GM12875 (cell line): Measurements from ENCODE around the gene TSHZ2.

ENCODE experiments used
- H3K4me3 ChIP-seq: one replicate; pipeline ENCODE4 v1.5.1; 2011; ENCODE audit warnings: low read depth, low read length, control low read depth
- TF ChIP-seq, protein P1 (sequence below): IDR thresholded peaks from 2 replicates; pipeline ENCODE4 v1.5.1; 2011; ENCODE audit warnings: low read depth, mild to moderate bottlenecking, control low read depth, inconsistent platforms, low read length, moderate library complexity, borderline replicate concordance; ENCODE audit not compliant: insufficient read depth

TSHZ2 gene

DNA sequence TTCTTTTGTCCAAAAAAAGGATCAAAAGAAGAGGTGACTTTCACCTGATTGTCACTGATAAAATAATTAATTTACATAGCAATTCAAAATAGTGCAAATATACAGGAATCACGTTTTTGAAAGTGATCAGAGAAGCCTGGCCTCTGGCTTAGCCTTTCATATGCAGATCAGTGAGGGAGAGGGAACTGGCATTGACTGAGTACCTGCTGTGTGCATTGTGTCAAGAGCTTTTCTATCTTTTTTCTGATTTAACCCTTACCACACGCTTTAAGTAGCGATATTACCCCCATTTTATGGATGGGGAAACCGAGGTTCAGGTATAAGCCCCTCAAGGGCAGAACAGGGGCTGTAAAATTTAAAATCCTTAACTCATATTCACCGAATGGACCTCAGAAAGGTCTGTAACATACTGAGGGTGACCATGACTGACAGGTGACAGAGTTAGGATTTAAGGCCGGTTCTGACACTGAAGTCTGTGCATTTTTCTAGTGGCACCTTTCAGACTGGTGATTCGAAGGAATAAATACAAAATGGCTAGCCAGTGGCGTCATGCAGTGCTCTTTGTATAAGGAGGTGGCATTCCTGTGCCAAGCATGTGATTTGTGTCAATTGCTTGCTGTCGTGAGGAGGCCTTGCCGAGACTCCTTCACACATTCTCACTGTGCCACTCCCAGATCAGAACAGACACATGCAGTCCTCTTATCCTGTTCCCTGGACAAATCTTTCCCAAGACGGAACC, 310.2 kb downstream of the TSHZ2 start:
- TF ChIP-seq, protein P1, sequence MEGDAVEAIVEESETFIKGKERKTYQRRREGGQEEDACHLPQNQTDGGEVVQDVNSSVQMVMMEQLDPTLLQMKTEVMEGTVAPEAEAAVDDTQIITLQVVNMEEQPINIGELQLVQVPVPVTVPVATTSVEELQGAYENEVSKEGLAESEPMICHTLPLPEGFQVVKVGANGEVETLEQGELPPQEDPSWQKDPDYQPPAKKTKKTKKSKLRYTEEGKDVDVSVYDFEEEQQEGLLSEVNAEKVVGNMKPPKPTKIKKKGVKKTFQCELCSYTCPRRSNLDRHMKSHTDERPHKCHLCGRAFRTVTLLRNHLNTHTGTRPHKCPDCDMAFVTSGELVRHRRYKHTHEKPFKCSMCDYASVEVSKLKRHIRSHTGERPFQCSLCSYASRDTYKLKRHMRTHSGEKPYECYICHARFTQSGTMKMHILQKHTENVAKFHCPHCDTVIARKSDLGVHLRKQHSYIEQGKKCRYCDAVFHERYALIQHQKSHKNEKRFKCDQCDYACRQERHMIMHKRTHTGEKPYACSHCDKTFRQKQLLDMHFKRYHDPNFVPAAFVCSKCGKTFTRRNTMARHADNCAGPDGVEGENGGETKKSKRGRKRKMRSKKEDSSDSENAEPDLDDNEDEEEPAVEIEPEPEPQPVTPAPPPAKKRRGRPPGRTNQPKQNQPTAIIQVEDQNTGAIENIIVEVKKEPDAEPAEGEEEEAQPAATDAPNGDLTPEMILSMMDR: no peak
- no peak overlapping the region for H3K4me3 ChIP-seq

DNA sequence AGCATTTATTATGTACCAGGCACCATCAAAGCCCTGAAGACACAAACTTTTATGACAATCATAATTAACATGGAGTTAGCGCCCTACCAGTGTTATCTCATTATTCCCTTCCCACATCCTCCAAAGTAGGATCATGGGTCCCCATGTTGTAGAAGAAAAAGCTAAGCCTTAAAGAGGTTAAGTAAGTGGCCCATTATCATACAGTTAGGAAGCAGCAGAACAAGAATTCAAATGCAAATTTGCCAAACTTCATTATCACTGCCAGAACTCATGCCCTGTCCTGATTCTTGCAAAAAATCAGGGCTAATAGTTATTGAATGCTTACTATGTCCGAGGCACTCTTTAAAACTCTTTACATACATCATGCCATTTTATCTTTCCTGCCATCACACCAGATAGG, 310.9 kb downstream of the TSHZ2 start:
- TF ChIP-seq, protein P1: no peak
- no peak overlapping the region for H3K4me3 ChIP-seq

DNA sequence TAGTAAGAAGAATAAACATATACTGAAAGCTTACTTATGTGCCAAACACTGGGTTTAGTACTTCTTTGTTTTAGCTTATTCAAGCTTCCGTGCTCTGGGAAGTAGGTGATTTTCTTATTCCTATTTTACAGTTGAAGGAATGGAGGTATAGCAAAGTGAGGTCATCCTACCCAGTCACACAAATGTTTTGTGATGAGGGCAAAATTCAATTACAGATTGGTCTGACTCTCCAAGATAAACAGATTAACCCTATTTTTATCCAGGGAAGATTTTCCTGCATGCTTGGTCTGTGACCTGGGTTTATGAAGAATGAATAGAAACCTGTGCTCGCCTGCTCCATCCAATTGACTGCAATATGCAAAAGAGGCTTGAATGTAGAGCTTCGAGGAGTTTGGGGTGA, 311.4 kb downstream of the TSHZ2 start:
- TF ChIP-seq, protein P1: no peak
- no peak overlapping the region for H3K4me3 ChIP-seq

DNA sequence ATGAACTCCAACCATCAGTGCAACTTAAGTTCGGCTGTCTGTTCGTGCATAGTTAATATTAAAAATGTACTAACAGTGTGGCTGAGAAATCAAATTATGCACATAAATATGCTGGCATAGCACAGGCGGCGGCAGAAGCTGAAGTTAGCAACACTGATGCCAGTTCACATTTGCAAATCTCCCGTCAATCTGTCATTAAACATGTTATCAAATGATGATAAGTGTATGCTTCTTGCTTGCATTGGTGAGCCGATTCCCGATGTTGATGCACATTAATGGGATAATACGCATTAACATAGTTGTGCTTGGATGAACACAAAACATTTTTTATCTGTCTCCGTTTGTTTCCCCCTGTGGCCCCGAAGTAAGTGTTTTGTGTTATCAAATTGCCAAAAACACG, 312.1 kb downstream of the TSHZ2 start:
- TF ChIP-seq, protein P1: no peak
- no peak overlapping the region for H3K4me3 ChIP-seq

DNA sequence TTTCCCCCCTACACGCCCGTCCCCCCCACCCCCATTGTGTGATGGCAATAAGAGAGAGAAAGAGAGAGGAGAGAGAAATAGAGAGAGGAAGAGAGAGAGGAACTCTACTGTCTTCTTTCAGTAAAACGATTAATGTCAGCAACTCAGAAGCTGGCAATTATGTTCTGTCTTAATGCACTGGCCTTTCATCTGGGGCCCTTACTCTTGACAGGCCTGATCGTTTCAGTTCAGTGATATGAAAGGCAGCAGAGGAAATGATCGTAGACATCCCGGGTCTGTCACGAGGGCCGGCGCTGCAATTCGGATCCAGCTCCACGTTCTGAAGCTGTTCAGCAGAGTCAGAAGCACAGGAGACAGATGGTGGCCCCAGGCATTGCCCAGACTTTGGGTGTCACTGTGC, 312.5 kb downstream of the TSHZ2 start:
- TF ChIP-seq, protein P1: no peak
- no peak overlapping the region for H3K4me3 ChIP-seq

DNA sequence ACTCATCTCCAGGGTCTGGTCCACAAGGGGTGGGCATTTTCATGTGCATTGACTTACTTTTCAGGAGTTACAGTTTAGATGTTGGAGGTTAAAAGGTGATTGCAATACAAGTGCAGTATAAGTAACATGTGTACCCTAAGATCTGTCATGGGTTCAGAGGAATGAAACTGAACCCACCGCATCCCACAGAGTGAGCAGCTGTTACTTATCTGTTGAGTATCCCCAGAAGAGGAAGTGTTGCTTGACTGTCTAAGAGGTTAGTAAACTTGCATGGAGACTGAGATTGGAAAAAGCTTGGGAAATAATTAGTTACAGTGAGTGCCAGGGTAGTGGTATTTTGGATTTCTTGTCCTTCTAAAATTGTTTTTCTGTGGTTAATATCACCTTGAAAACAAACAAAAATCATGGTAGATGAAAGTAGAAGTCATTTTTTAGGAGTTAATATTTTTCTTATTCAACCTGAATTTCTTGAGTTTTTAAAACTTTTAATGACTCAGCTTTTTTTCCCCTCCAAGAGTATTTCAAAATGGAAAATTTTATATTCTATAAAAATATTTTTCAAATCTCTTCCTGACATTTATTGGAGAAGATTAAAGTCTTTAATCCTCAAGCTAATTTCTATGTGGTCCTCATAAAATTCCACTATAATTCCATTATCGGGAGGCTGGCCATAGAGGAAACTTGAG, 315.3 kb downstream of the TSHZ2 start:
- no peak overlapping the region for H3K4me3 ChIP-seq
- TF ChIP-seq, protein P1: no peak

DNA sequence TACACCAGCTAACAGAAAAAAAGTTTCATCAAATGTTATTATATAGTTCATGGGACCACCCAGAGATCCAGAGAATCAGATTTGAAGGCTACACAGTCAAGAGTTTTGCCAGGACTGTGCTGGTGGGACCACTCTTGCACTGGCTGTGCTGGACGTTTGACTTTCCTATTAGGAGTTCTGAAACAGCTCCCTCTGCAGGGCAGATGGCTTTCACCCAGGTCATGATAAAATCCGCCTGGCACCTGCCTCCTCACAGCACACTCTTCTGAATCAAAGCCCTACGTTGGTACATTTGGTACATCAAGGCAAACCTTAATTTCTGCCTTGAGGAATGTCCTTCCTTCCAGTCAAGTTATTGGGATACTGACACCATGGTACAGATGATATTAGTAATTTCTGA, 319.4 kb downstream of the TSHZ2 start:
- H3K4me3 ChIP-seq: no peak overlapping the region
- TF ChIP-seq, protein P1: peak; percentile 43; the same call in 1 of the 2 replicates
